Adipose tissue (tissue), 3 donors: ENCODE measurements around the gene NFILZ. TPM values are rescaled to one million over a fixed set of nuclear protein-coding genes. Genes with fewer than 3 reads are reported as not detected.

Source experiments
- H3K27ac ChIP-seq: one replicate; pipeline ENCODE4 v1.5.1; 2013; ENCODE audit warnings: low read depth, low read length
- WGBS, 3 donors: extraction: QIAGEN DNeasy Blood & Tissue Kit; methylation state at CpG; one replicate each; pipeline ENCODE4 v1.1.7; 2013; 5-methylcytosine and 5-hydroxymethylcytosine counted together
- polyA plus RNA-seq, 3 donors: library from polyadenylated mRNA; stranded (reverse); fragments of 200-250 nt; gene quantifications; one replicate each; pipeline ENCODE4 v1.2.3, GENCODE V29; 2013
- donor health status: healthy with polysubstance abuse.
- donor health status: Bipolar disorder and iron deficiency.
- donor health status: healthy.

NFILZ gene
- polyA plus RNA-seq, 3 donors: not detected

GRCh38 chr19:8665468-8666213, 35.2 kb downstream of the NFILZ start:
- H3K27ac ChIP-seq: no peak overlapping the region
- 75 to 85% (median 79%) methylated on average over 3 of the region's 3 CpGs for WGBS, 3 donors

GRCh38 chr19:8666814-8667405, 36.5 kb downstream of the NFILZ start:
- 55 to 66% (median 56%) methylated on average over 9 of the region's 9 CpGs for WGBS, 3 donors
- H3K27ac ChIP-seq: no peak overlapping the region

GRCh38 chr19:8673276-8673891, 43.0 kb downstream of the NFILZ start:
- WGBS, 3 donors: 59 to 72% (median 68%) methylated on average over 6 of the region's 6 CpGs
- no peak overlapping the region for H3K27ac ChIP-seq

DNA sequence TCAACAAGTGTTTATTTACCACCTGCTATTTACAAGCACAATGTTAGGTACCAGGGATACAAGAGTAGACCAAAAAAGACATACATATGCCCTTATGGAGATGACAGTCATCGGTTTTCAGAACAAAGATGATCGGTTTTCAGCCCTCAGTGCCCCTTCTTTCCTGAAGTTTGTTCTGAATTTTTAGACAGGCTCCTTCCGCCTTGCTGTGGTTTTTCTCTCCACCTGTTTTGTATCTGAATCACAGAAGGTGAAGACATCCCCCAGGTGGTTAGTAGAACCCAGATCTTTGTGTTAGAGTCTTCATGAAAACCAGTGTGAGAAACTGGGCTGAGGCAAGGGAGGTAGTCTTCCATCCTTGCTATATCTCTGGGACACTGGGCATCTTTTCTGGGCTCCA, 44.6 kb downstream of the NFILZ start:
- H3K27ac ChIP-seq: no peak overlapping the region
- 64 to 78% (median 75%) methylated on average over 3 of the region's 3 CpGs for WGBS, 3 donors

GRCh38 chr19:8678244-8678807, 47.9 kb downstream of the NFILZ start:
- no peak overlapping the region for H3K27ac ChIP-seq

Other genes starting within 250 kb of the NFILZ start
- 100 to 1,000 TPM in 1 of 3 donors, 10 to 100 TPM in 2; 80.4 to 105 (median 86.1) TPM for gene RAB11B, start 240.3 kb upstream of the NFILZ start, polyA plus RNA-seq
- gene MARCHF2, start 217.3 kb upstream of the NFILZ start, polyA plus RNA-seq: 10 to 100 TPM; 13.4 to 97.9 (median 58.4) TPM
- 100 to 1,000 TPM in 2 of 3 donors, 10 to 100 TPM in 1; 83.6 to 182 (median 105) TPM for gene HNRNPM, start 185.7 kb upstream of the NFILZ start, polyA plus RNA-seq
- gene PRAM1, start 128.0 kb upstream of the NFILZ start, polyA plus RNA-seq: 1 to 10 TPM in 2 of 3 donors, under 1 TPM in 1; 0.32 to 3.4 (median 1.0) TPM
- gene ZNF414, start 116.5 kb upstream of the NFILZ start, polyA plus RNA-seq: 10 to 100 TPM in 2 of 3 donors, 1 to 10 TPM in 1; 9.2 to 27.3 (median 13.9) TPM
- gene MYO1F, start 53.2 kb upstream of the NFILZ start, polyA plus RNA-seq: 10 to 100 TPM in 2 of 3 donors, 1 to 10 TPM in 1; 2.0 to 21.3 (median 18.9) TPM
- 10 to 100 TPM; 11.0 to 29.6 (median 21.5) TPM for gene ADAMTS10, start 19.9 kb upstream of the NFILZ start, polyA plus RNA-seq
- gene ACTL9, start 68.2 kb downstream of the NFILZ start, polyA plus RNA-seq: not detected
- not detected for gene OR2Z1, start 91.0 kb downstream of the NFILZ start, polyA plus RNA-seq
- gene ZNF558, start 201.7 kb downstream of the NFILZ start, polyA plus RNA-seq: 10 to 100 TPM in 2 of 3 donors, 1 to 10 TPM in 1; 8.7 to 13.4 (median 11.8) TPM
- under 1 TPM in 2 of 3 donors, not detected in 1; 0.17 to 0.67 TPM for gene MBD3L1, start 201.7 kb downstream of the NFILZ start, polyA plus RNA-seq